B cell (primary cell): ENCODE results near the gene MYADML2. TPM values are rescaled to one million over a fixed set of nuclear protein-coding genes. Genes with fewer than 3 reads are reported as not detected.

Experiments
- ATAC-seq: fragments of 200-7000 bp; cut with Tn5 transposase; one replicate; pipeline ENCODE4 v1.10.0; 2021; ENCODE audit warnings: low read depth, mild to moderate bottlenecking, moderate number of reproducible peaks, moderate library complexity
- CTCF ChIA-PET: fragments of 350-600 bp; sonication (Branson Sonifier 250); formaldehyde crosslinking; loops from one replicate; lab custom pipeline; 2021; ENCODE audit warnings: antibody characterized with exemption, inconsistent platforms; lab: Charles Lee
- POLR2A ChIA-PET: fragments of 350-600 bp; sonication (Branson Sonifier 250); formaldehyde crosslinking; loops from one replicate; lab custom pipeline; 2021; ENCODE audit warnings: antibody characterized with exemption; lab: Charles Lee
- DNase-seq: peaks from one replicate; pipeline ENCODE4 v3.0.0; 2013
- H2AFZ ChIP-seq: 2 replicates; pipeline ENCODE4 v1.6.1; 2012; ENCODE audit warnings: mild to moderate bottlenecking, low read depth, low read length; ENCODE audit not compliant: insufficient read depth, poor library complexity, severe bottlenecking
- H3K27ac ChIP-seq, 2 donors: 1 replicate in 1 of 2; 2 replicates in 1 of 2; pipeline ENCODE4 v1.5.1; 2012 to 2013; ENCODE audit warnings: low read length in 2 of 2, mild to moderate bottlenecking in 2 of 2, moderate library complexity in 1 of 2
- H3K27me3 ChIP-seq, 4 experiments: fragments of 200-600 bp in 1 of 4; sonication (generic) in 1 of 4; replicated peaks in 1 of 4; 1 replicate in 2 of 4; 2 replicates in 2 of 4; pipeline versions ENCODE4 v1.6.1 to v1.7.0; 2013 to 2016; ENCODE audit warnings: low read length in 3 of 4, mild to moderate bottlenecking in 2 of 4, mixed read lengths in 1 of 4, moderate library complexity in 1 of 4; ENCODE audit not compliant: insufficient read depth in 4 of 4, control insufficient read depth in 3 of 4; ENCODE audit errors: control extremely low read depth in 1 of 4
- H3K36me3 ChIP-seq, 2 experiments: replicated peaks in 1 of 2; 1 replicate in 1 of 2; 2 replicates in 1 of 2; pipeline versions ENCODE4 v1.6.1 to v1.7.1; 2013; ENCODE audit warnings: low read length in 1 of 2; ENCODE audit not compliant: insufficient read depth in 2 of 2, control insufficient read depth in 1 of 2; ENCODE audit errors: control extremely low read depth in 1 of 2, extremely low read depth in 1 of 2
- H3K4me1 ChIP-seq, 2 donors: fragments of 200-600 bp in 1 of 2; sonication (generic) in 1 of 2; 1 replicate in 1 of 2; 2 replicates in 1 of 2; pipeline versions ENCODE4 v1.5.1 to v1.6.1; 2013 to 2017; ENCODE audit warnings: low read length in 2 of 2; ENCODE audit not compliant: control insufficient read depth in 2 of 2, insufficient read depth in 2 of 2
- H3K4me2 ChIP-seq: replicated peaks from 2 replicates; pipeline ENCODE3; 2012; ENCODE audit warnings: mild to moderate bottlenecking, low read depth, low read length; ENCODE audit not compliant: poor library complexity, severe bottlenecking
- H3K4me3 ChIP-seq, 5 experiments: fragments of 200-600 bp in 1 of 5; sonication (generic) in 1 of 5; 1 replicate in 3 of 5; 2 replicates in 2 of 5; pipeline versions ENCODE4 v1.5.1 to v1.7.0; 2011 to 2016; ENCODE audit warnings: low read length in 4 of 5, mild to moderate bottlenecking in 4 of 5, low read depth in 2 of 5, control low read depth in 1 of 5, moderate library complexity in 1 of 5; ENCODE audit not compliant: insufficient read depth in 1 of 5; ENCODE audit errors: control extremely low read depth in 1 of 5, extremely low read depth in 1 of 5
- H3K79me2 ChIP-seq: fragments of 200-600 bp; sonication (generic); one replicate; pipeline ENCODE4 v1.6.0; 2016; ENCODE audit warnings: low read length; ENCODE audit not compliant: control insufficient read depth, insufficient read depth
- H3K9ac ChIP-seq: fragments of 200-600 bp; sonication (generic); 2 replicates; pipeline ENCODE4 v1.6.1; 2017; ENCODE audit warnings: mild to moderate bottlenecking, low read length, moderate library complexity
- H3K9me3 ChIP-seq, 3 donors: one replicate each; pipeline versions ENCODE4 v1.6.1 to v1.7.1; 2013; ENCODE audit warnings: low read length in 2 of 3; ENCODE audit not compliant: control insufficient read depth in 2 of 3, insufficient read depth in 1 of 3; ENCODE audit errors: control extremely low read depth in 1 of 3
- H4K20me1 ChIP-seq: 2 replicates; pipeline ENCODE4 v1.6.0; 2012; ENCODE audit warnings: mild to moderate bottlenecking, low read length; ENCODE audit not compliant: insufficient read depth, control insufficient read depth, poor library complexity, severe bottlenecking
- H3K27ac Mint-ChIP-seq: one replicate; pipeline ENCODE4 v1.8.0; 2021; ENCODE audit warnings: mixed read lengths
- H3K27me3 Mint-ChIP-seq: one replicate; pipeline ENCODE4 v1.8.0; 2021; ENCODE audit warnings: mixed read lengths
- H3K4me1 Mint-ChIP-seq: one replicate; pipeline ENCODE4 v1.8.0; 2021; ENCODE audit warnings: mixed read lengths
- H3K4me3 Mint-ChIP-seq: one replicate; pipeline ENCODE4 v1.8.0; 2021; ENCODE audit warnings: mixed read lengths
- H3K9me3 Mint-ChIP-seq: one replicate; pipeline ENCODE4 v1.8.0; 2022; ENCODE audit warnings: mixed read lengths; ENCODE audit not compliant: insufficient read depth
- EZH2 ChIP-seq: IDR thresholded peaks from 2 replicates; pipeline ENCODE4 v1.6.1; 2012; ENCODE audit warnings: borderline replicate concordance, low read depth, mild to moderate bottlenecking, moderate library complexity, low read length; ENCODE audit not compliant: insufficient read depth, poor library complexity, severe bottlenecking
- WGBS: methylation state at CpG from one replicate; pipeline ENCODE4 v1.1.5; 2013; ENCODE audit warnings: missing lambda C conversion rate; ENCODE audit not compliant: insufficient coverage; 5-methylcytosine and 5-hydroxymethylcytosine counted together
- intact Hi-C: fragments of 100-400 bp; cut with micrococcal nuclease; formaldehyde crosslinking; loops from one replicate; pipeline ENCODE4 v1.10.0; 2022
- polyA plus RNA-seq: library from polyadenylated mRNA; depleted of rRNA; stranded (reverse); fragments of >200 nt; gene quantifications from 2 replicates; pipeline ENCODE4 v1.2.3, GENCODE V29; 2012
- total RNA-seq, 2 donors: library from RNA; stranded (reverse); fragments of 120-200 nt in 1 of 2; gene quantifications; 1 replicate in 1 of 2; 2 replicates in 1 of 2; pipeline versions ENCODE4 v1.2.3 to v1.2.4, GENCODE V29; 2013 to 2022
- TF ChIP-seq, protein P1 (sequence below): fragments of 200-600 bp; IDR thresholded peaks from one replicate; pipeline ENCODE4 v1.8.0; 2022; ENCODE audit warnings: antibody characterized with exemption, mild to moderate bottlenecking

The MYADML2 gene
- total and polyA plus RNA-seq, 2 donors (not counting 1 experiment from before 2014, with no cell fraction given) = not detected

GRCh38 chr17:81891303-81891552 is 55.8 kb downstream of the MYADML2 start:
- Histone ChIP-seq H4K20me1 (peaks cover 2% of the 10 kb centered on the region), H3K36me3 (peaks cover 2 to 42% of the 10 kb centered on the region in 2 experiments), H3K9me3 (no peaks in the 10 kb centered on the region), H2AFZ (peak overlapping the region; percentile 84), H3K79me2 (peaks cover 47% of the 10 kb centered on the region), H3K4me2 (peak overlapping the region; percentile 93), H3K9ac (peak overlapping the region; percentile 84), H3K27ac (peak overlapping the region; percentile 34 to 83), H3K4me1 (peaks cover 10 to 25% of the 10 kb centered on the region in 2 donors), H3K27me3 (no peaks in the 10 kb centered on the region), H3K4me3 (peak overlapping the region in 3 of 5 experiments; percentile 62 to 71 (median 64))
- Mint-ChIP-seq H3K27ac (peak overlapping the region; percentile 99), H3K4me3 (peak overlapping the region; percentile 98), H3K27me3 (no peaks in the 10 kb centered on the region), H3K9me3 (no peaks in the 10 kb centered on the region), H3K4me1 (peaks cover 19% of the 10 kb centered on the region)
- DNase-seq (no peak), ATAC-seq (no peak)
- WGBS = under 1% methylated on average over 40 of the region's 40 CpGs
- TF ChIP-seq EZH2 = no peak
- TF ChIP-seq, protein P1, sequence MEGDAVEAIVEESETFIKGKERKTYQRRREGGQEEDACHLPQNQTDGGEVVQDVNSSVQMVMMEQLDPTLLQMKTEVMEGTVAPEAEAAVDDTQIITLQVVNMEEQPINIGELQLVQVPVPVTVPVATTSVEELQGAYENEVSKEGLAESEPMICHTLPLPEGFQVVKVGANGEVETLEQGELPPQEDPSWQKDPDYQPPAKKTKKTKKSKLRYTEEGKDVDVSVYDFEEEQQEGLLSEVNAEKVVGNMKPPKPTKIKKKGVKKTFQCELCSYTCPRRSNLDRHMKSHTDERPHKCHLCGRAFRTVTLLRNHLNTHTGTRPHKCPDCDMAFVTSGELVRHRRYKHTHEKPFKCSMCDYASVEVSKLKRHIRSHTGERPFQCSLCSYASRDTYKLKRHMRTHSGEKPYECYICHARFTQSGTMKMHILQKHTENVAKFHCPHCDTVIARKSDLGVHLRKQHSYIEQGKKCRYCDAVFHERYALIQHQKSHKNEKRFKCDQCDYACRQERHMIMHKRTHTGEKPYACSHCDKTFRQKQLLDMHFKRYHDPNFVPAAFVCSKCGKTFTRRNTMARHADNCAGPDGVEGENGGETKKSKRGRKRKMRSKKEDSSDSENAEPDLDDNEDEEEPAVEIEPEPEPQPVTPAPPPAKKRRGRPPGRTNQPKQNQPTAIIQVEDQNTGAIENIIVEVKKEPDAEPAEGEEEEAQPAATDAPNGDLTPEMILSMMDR = no peak
- intact Hi-C loops = loop anchor here (1.0 to 5.0 kb wide), 7 partner anchors 20 to 208 kb away; partner anchors contain the start of genes ARL16, MAFG, MCRIP1 and MRPL12
- ChIA-PET CTCF (interaction anchor here (1.3 kb wide), 1 partner anchor 69 kb away, joined by 3 read pairs; no protein-coding TSS in a partner anchor), POLR2A (interaction anchor here (1.0 kb wide), 1 partner anchor 208 kb away, joined by 3 read pairs; the partner anchor contains the start of genes ARL16 and HGS)
